ENCODE measurements around the gene LCN2. TPM values are rescaled to one million over a fixed set of nuclear protein-coding genes. Genes with fewer than 3 reads are reported as not detected.

Gene LCN2
- total RNA-seq, 1 experiment from 2014 or later: 1.3 TPM

- no peak for ATAC-seq
Measured at GRCh38 chr9:128123451-128124080, 25.7 kb upstream of the LCN2 start.

GRCh38 chr9:128124451-128124850, 24.8 kb upstream of the LCN2 start:
- no peak overlapping the region; the same call in 1 of the 2 replicates for H3K27ac Mint-ChIP-seq
- no peak for TF ChIP-seq SMAD4 (CRISPR knock-in tag; IDR thresholded peaks at IDR 0.05)
- no peak for TF ChIP-seq SMAD3 (CRISPR knock-in tag; IDR thresholded peaks at IDR 0.05; ENCODE audit: borderline replicate concordance)
- TF ChIP-seq ZSCAN18 (CRISPR knock-in tag; IDR thresholded peaks at IDR 0.05): no peak
- no peak for TF ChIP-seq ZNF671 (CRISPR knock-in tag; IDR thresholded peaks at IDR 0.05)
- no peak for TF ChIP-seq OVOL2 (CRISPR knock-in tag; IDR thresholded peaks at IDR 0.05; ENCODE audit: borderline replicate concordance)
- no peak for TF ChIP-seq ZNF416 (CRISPR knock-in tag; IDR thresholded peaks at IDR 0.05)
- TF ChIP-seq TP53 (CRISPR knock-in tag; IDR thresholded peaks at IDR 0.05): no peak
- TF ChIP-seq ZNF263 (CRISPR knock-in tag; IDR thresholded peaks at IDR 0.05; ENCODE audit: low read depth): no peak
- no peak for TF ChIP-seq EMX1 (CRISPR knock-in tag; IDR thresholded peaks at IDR 0.05)
- TF ChIP-seq KAT7 (CRISPR knock-in tag; IDR thresholded peaks at IDR 0.05; ENCODE audit: borderline replicate concordance): no peak
- no peak for TF ChIP-seq ELF4 (CRISPR knock-in tag; IDR thresholded peaks at IDR 0.05; ENCODE audit: low read depth)
- no peak for TF ChIP-seq ARID4B (CRISPR knock-in tag; IDR thresholded peaks at IDR 0.05; ENCODE audit: borderline replicate concordance)
- TF ChIP-seq IRF2 (CRISPR knock-in tag; IDR thresholded peaks at IDR 0.05; ENCODE audit: borderline replicate concordance, low read depth): no peak
- TF ChIP-seq E2F4 (CRISPR knock-in tag; IDR thresholded peaks at IDR 0.05; ENCODE audit: borderline replicate concordance, low read depth): no peak
- H3K27me3 Mint-ChIP-seq (ENCODE audit: low read depth): peaks cover 11% of the 10 kb centered on the region
- H3K4me3 Mint-ChIP-seq: no peak overlapping the region
- peaks cover 22% of the 10 kb centered on the region for H3K36me3 Mint-ChIP-seq
- H3K9me3 Mint-ChIP-seq: peaks cover 7% of the 10 kb centered on the region
- DNase-seq (ENCODE audit: low spot score) (no peak), ATAC-seq (no peak)
- ChIA-PET CTCF (interaction anchor here (0.6 to 3.7 kb wide), 60 partner anchors 10 to 417 kb away, joined by 3 to 44 read pairs (median 4); partner anchors contain the start of genes BBLN, CFAP157, CIZ1 and DNM1), POLR2A (interaction anchor here (1.6 kb wide), 1 partner anchor 35 kb away, joined by 6 read pairs; the partner anchor contains the start of gene BBLN)
- H3K4me1 Mint-ChIP-seq: peaks cover 17% of the 10 kb centered on the region

More at GRCh38 chr9:128123451-128124080, 25.7 kb upstream of the LCN2 start:
- Mint-ChIP-seq H3K36me3 (peaks cover 19% of the 10 kb centered on the region), H3K27ac (no peak overlapping the region), H3K9me3 (no peaks in the 10 kb centered on the region), H3K4me3 (no peak overlapping the region), H3K27me3 (ENCODE audit: low read depth) (peaks cover 3% of the 10 kb centered on the region), H3K4me1 (peaks cover 12% of the 10 kb centered on the region)
- no peak for DNase-seq (ENCODE audit: low spot score)
- POLR2A ChIA-PET: no interaction called here
- CTCF ChIA-PET: interaction anchor here (2.0 to 3.7 kb wide), 2 partner anchors 9 to 28 kb away, joined by 32 to 44 read pairs; no protein-coding TSS in a partner anchor
- TF ChIP-seq RELA (CRISPR knock-in tag; IDR thresholded peaks at IDR 0.05; ENCODE audit: borderline replicate concordance): no peak
- no peak for TF ChIP-seq ATF3 (CRISPR knock-in tag; conservative IDR thresholded peaks at IDR 0.05)
- no peak for TF ChIP-seq ZNF416 (CRISPR knock-in tag; IDR thresholded peaks at IDR 0.05)

All from WTC11 (cell line).